Measurements from ENCODE around the gene FNDC10.

GRCh38 chr1:1567152-1567875 is 32.6 kb downstream of the FNDC10 start:
- TF ChIP-seq CTCF (IDR thresholded peaks at IDR 0.05; ENCODE audit: insufficient read depth, low read depth, low read length) (no peak), EZH2 (IDR thresholded peaks at IDR 0.05; ENCODE audit: insufficient read depth, low read length) (no peak)
